CD4-positive, alpha-beta T cell treated with Interleukin-17A for 1 hour (primary cell): ENCODE measurements around the gene STAG2.
A peak's percentile ranks its signal among the peaks of the same experiment; 100 is the strongest.
"Not testable (repeated sequence)": the region's sequence is repeated elsewhere in the genome, so short reads cannot be mapped to it uniquely, and the experiment has no call there.

Experiments used
- DNase-seq: peaks from one replicate; pipeline ENCODE4 v3.0.0-alpha.2; 2020

Gene STAG2

GRCh38 chrX:123961268-123962005 lies at the start of gene STAG2:
Gene STAG2, plus strand, starts transcription at chrX:123961706. Its CDS starts 60,922 bp downstream, at chrX:124022628.
- DNase-seq = peak; percentile 73

GRCh38 chrX:123917069-123917468 lies 44.4 kb upstream of the STAG2 start:
- no peak for DNase-seq

- no peak for DNase-seq
These were observed 43.3 kb upstream of the STAG2 start for GRCh38 chrX:123918106-123918721.

GRCh38 chrX:123920105-123920785 lies 41.3 kb upstream of the STAG2 start:
- no peak for DNase-seq

- no peak for DNase-seq
These were observed 38.3 kb upstream of the STAG2 start for GRCh38 chrX:123923211-123923610.

GRCh38 chrX:123924186-123924585 lies 37.3 kb upstream of the STAG2 start:
- no peak for DNase-seq

- no peak for DNase-seq
These were observed 33.7 kb upstream of the STAG2 start for GRCh38 chrX:123927845-123928244.

- not testable (repeated sequence) for DNase-seq
These were observed 29.5 kb upstream of the STAG2 start for GRCh38 chrX:123932055-123932454.

- DNase-seq = no peak
These were observed 18.4 kb upstream of the STAG2 start for GRCh38 chrX:123943074-123943473.

GRCh38 chrX:123943488-123943887 lies 18.0 kb upstream of the STAG2 start:
- DNase-seq = no peak

GRCh38 chrX:123949846-123950245 lies 11.7 kb upstream of the STAG2 start:
- DNase-seq = no peak

GRCh38 chrX:123959281-123960063 lies 2.0 kb upstream of the STAG2 start:
- DNase-seq = no peak

- no peak for DNase-seq
These were observed 594 bp upstream of the STAG2 start for GRCh38 chrX:123960956-123961267.

- peak; percentile 28 for DNase-seq
These were observed 531 bp downstream of the STAG2 start for GRCh38 chrX:123962006-123962467.

GRCh38 chrX:123962794-123963373 lies 1.4 kb downstream of the STAG2 start:
- DNase-seq = peak; percentile 90

- DNase-seq = no peak
These were observed 2.8 kb downstream of the STAG2 start for GRCh38 chrX:123964156-123964834.

- DNase-seq = no peak
These were observed 4.2 kb downstream of the STAG2 start for GRCh38 chrX:123965712-123966111.

- no peak for DNase-seq
These were observed 6.0 kb downstream of the STAG2 start for GRCh38 chrX:123967497-123967896.

- DNase-seq = no peak
These were observed 7.0 kb downstream of the STAG2 start for GRCh38 chrX:123968383-123969050.

GRCh38 chrX:123971982-123972381 lies 10.5 kb downstream of the STAG2 start:
- no peak for DNase-seq

- no peak for DNase-seq
These were observed 12.4 kb downstream of the STAG2 start for GRCh38 chrX:123973921-123974320.

GRCh38 chrX:123975180-123975579 lies 13.7 kb downstream of the STAG2 start:
- DNase-seq = no peak
